AG04449 (cell line): Measurements from ENCODE around the gene CSF3R.

Experiments
- CTCF ChIA-PET: fragments of 350-600 bp; formaldehyde crosslinking; extraction: SDS; loops from one replicate; lab custom pipeline; 2021; ENCODE audit warnings: antibody characterized with exemption; lab: Yijun Ruan, JAX
- POLR2A ChIA-PET: fragments of 400-600, 350-600 bp; formaldehyde crosslinking; extraction: SDS; loops from one replicate; lab custom pipeline; 2020; ENCODE audit warnings: antibody characterized with exemption, inconsistent platforms; lab: Yijun Ruan, JAX
- DNase-seq: peaks from one replicate; pipeline ENCODE4 v3.0.0-alpha.2; 2010; ENCODE audit warnings: low read depth, low spot score
- H3K4me3 ChIP-seq: 2 replicates; pipeline ENCODE4 v1.5.1; 2011; ENCODE audit warnings: low read depth, mild to moderate bottlenecking, control low read depth, low read length
- CTCF ChIP-seq: IDR thresholded peaks from one replicate; pipeline ENCODE4 v1.5.1; 2011; ENCODE audit warnings: mild to moderate bottlenecking, moderate library complexity, low read length, control low read depth, inconsistent platforms; ENCODE audit not compliant: insufficient read depth; ENCODE audit errors: missing control alignments

CSF3R gene

GRCh38 chr1:36443297-36443696 lies 39.4 kb downstream of the CSF3R start:
- ChIA-PET CTCF (no interaction called here), POLR2A (no interaction called here)
- no peak for TF ChIP-seq CTCF
- no peak overlapping the region for H3K4me3 ChIP-seq
- DNase-seq = no peak

- H3K4me3 ChIP-seq = no peak overlapping the region
- no peak for DNase-seq
- ChIA-PET CTCF (interaction anchor here (0.8 kb wide), 1 partner anchor 21 kb away, joined by 3 read pairs; no protein-coding TSS in a partner anchor), POLR2A (no interaction called here)
- no peak for TF ChIP-seq CTCF
Measured at GRCh38 chr1:36442337-36442736, 40.4 kb downstream of the CSF3R start.

GRCh38 chr1:36440646-36441045 lies 42.1 kb downstream of the CSF3R start:
- no peak for TF ChIP-seq CTCF
- DNase-seq = no peak
- ChIA-PET CTCF (interaction anchor here (2.3 kb wide), 1 partner anchor 10 kb away, joined by 6 read pairs; the partner anchor contains the start of gene OSCP1), POLR2A (no interaction called here)
- H3K4me3 ChIP-seq = no peak overlapping the region

- ChIA-PET CTCF (interaction anchor here (2.3 kb wide), 1 partner anchor 10 kb away, joined by 6 read pairs; the partner anchor contains the start of gene OSCP1), POLR2A (no interaction called here)
- no peak overlapping the region for H3K4me3 ChIP-seq
- no peak for DNase-seq
- no peak for TF ChIP-seq CTCF
Measured at GRCh38 chr1:36440044-36440443, 42.7 kb downstream of the CSF3R start.

GRCh38 chr1:36438715-36439114 lies 44.0 kb downstream of the CSF3R start:
- H3K4me3 ChIP-seq = no peak overlapping the region
- ChIA-PET CTCF (interaction anchor here (1.3 kb wide), 2 partner anchors 10 to 17 kb away, joined by 4 read pairs; no protein-coding TSS in a partner anchor), POLR2A (no interaction called here)
- no peak for TF ChIP-seq CTCF
- DNase-seq = no peak

- no peak for TF ChIP-seq CTCF
- ChIA-PET CTCF (interaction anchor here (1.0 to 1.4 kb wide), 2 partner anchors 12 to 48 kb away, joined by 3 read pairs; no protein-coding TSS in a partner anchor), POLR2A (no interaction called here)
- no peak for DNase-seq
- H3K4me3 ChIP-seq = no peak overlapping the region
Measured at GRCh38 chr1:36436821-36437220, 45.9 kb downstream of the CSF3R start.
